GM12873 (cell line): ENCODE results near the gene ADAMTS2.

Experiments
- TF ChIP-seq, protein P1 (sequence below): IDR thresholded peaks from 2 replicates; pipeline ENCODE4 v1.5.1; 2012; ENCODE audit warnings: low read depth, mild to moderate bottlenecking, moderate library complexity, low read length, control low read depth; ENCODE audit not compliant: insufficient read depth; ENCODE audit errors: missing control alignments

Gene ADAMTS2

GRCh38 chr5:179333796-179334761 is 11.2 kb downstream of the ADAMTS2 start:
- TF ChIP-seq, protein P1, sequence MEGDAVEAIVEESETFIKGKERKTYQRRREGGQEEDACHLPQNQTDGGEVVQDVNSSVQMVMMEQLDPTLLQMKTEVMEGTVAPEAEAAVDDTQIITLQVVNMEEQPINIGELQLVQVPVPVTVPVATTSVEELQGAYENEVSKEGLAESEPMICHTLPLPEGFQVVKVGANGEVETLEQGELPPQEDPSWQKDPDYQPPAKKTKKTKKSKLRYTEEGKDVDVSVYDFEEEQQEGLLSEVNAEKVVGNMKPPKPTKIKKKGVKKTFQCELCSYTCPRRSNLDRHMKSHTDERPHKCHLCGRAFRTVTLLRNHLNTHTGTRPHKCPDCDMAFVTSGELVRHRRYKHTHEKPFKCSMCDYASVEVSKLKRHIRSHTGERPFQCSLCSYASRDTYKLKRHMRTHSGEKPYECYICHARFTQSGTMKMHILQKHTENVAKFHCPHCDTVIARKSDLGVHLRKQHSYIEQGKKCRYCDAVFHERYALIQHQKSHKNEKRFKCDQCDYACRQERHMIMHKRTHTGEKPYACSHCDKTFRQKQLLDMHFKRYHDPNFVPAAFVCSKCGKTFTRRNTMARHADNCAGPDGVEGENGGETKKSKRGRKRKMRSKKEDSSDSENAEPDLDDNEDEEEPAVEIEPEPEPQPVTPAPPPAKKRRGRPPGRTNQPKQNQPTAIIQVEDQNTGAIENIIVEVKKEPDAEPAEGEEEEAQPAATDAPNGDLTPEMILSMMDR, result no peak

DNA sequence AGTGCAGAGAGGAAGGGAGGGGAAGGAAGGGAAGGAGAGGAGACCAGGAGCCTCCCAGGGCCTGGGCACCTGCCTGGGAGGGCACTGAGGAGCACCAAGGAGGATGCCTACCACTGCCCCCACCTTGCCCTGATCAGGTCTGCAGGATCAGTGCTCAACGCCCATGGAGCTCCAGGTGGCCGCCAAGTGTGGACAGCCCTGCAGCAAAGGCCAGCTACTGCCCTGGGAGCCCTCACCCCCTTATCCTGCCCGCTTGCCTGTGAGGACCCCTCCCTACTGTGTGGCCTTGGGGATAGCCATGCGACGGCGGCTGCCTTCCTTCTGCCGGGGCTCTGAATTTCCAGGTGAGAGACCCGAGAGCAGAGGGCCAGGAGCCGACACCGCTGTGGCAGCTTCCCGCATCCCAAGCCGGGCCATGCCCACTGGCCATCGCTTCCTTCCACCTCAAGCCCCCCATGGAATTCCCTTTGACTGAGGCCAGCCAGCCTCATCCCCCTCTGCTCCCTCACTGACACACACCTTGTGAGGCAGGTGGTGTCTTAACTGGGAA is 12.4 kb downstream of the ADAMTS2 start:
- TF ChIP-seq, protein P1, result no peak

DNA sequence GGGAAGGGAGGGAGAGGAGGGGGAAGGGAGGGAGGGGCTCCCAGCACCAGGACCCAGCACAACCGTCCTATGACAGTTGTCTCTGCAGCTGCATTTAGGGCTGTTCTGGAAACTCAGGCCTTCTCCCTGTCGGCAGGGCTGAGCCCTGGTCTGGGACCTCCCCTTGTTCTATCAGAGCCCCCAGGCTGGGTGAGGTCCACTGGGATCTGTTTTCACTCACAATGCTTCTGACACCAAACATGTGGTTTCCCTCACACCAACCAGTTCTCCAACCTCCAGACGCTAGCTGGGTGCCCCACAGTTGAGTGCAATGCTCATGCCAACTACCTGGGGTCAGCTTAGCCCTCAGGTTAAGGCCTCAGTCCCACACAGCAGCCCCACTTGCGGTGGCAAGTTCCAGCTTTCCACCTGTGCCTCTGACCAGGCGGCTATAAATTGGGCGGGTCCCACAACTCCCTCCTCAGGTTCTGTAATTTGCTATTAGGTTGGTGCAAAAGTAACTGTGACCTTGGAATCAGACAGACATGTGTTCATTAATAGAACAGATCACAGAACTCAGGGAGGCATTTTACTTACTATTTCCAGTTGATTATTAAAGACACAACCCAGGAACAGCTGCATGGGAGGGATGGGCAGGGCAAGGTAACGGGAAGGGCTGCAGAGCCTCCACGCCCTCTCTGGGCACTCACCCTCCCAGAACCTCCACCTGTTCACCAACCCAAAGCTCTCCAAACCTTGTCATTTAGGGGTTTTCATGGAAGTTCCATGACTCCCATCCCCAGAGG is 13.5 kb downstream of the ADAMTS2 start:
- TF ChIP-seq, protein P1, result no peak

- TF ChIP-seq, protein P1, result no peak
Observed at GRCh38 chr5:179330186-179330900, 14.9 kb downstream of the ADAMTS2 start.

GRCh38 chr5:179328291-179328690 is 17.0 kb downstream of the ADAMTS2 start:
- TF ChIP-seq, protein P1, result no peak

GRCh38 chr5:179327021-179327735 is 18.1 kb downstream of the ADAMTS2 start:
- TF ChIP-seq, protein P1, result no peak
